HUES48 (cell line): ENCODE results near the gene GP1BB.

ENCODE experiments used
- H3K27ac ChIP-seq: one replicate; pipeline ENCODE4 v1.7.0; 2013; ENCODE audit warnings: low read depth, low read length, inconsistent platforms
- H3K27me3 ChIP-seq: 2 replicates; pipeline ENCODE4 v1.6.1; 2013; ENCODE audit warnings: mild to moderate bottlenecking, low read length; ENCODE audit not compliant: control insufficient read depth, insufficient read depth
- H3K36me3 ChIP-seq: 2 replicates; pipeline ENCODE4 v1.6.1; 2013; ENCODE audit warnings: low read length; ENCODE audit not compliant: control insufficient read depth, insufficient read depth
- H3K4me1 ChIP-seq: 2 replicates; pipeline ENCODE4 v1.6.1; 2013; ENCODE audit warnings: mild to moderate bottlenecking, low read length; ENCODE audit not compliant: control insufficient read depth, insufficient read depth
- H3K4me3 ChIP-seq: 2 replicates; pipeline ENCODE4 v1.5.1; 2013; ENCODE audit warnings: mild to moderate bottlenecking, low read depth, low read length
- H3K9ac ChIP-seq: 2 replicates; pipeline ENCODE4 v1.6.1; 2013; ENCODE audit warnings: mild to moderate bottlenecking, low read depth, low read length, moderate library complexity
- H3K9me3 ChIP-seq: 2 replicates; pipeline ENCODE4 v1.6.1; 2013; ENCODE audit warnings: low read length; ENCODE audit not compliant: control insufficient read depth, insufficient read depth

The GP1BB gene

GRCh38 chr22:19739448-19739895, 16.1 kb downstream of the GP1BB start:
- no peak overlapping the region for H3K27ac ChIP-seq

DNA sequence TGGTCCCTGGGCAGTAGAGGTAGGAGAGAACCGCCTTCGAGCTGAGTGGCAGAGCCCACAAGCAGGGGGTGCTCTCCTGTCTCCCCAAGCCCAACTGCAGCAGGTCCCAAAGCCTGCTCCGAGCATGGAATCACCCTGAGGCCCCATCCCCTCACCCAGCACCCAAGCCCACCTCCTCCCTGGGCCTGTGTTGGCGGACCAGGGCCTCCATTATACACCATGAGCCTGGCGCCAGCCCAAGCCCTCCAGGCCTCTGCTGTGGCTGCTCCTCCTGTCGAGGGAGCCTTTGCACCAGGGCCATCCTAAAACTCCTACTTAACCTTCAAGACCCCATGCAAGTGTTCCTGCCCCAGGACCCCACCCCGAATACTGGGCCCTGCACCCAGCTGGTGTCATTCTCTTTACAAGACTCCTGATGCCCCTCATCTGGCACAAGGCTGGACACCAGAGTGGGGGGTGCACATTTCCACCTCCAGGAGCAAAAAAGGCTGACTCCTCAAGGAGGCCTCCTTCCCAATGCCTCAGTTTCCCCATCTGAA, 16.6 kb downstream of the GP1BB start:
- H3K4me3 ChIP-seq, result no peak overlapping the region
- H3K27me3 ChIP-seq, result no peaks in the 10 kb centered on the region
- no peaks in the 10 kb centered on the region for H3K9me3 ChIP-seq
- H3K4me1 ChIP-seq, result peaks cover 3% of the 10 kb centered on the region; the same call in 1 of the 2 replicates
- no peak overlapping the region for H3K9ac ChIP-seq
- H3K36me3 ChIP-seq, result no peaks in the 10 kb centered on the region
- no peak overlapping the region for H3K27ac ChIP-seq

More at GRCh38 chr22:19739448-19739895, 16.1 kb downstream of the GP1BB start:
- Histone ChIP-seq H3K4me3 (no peak overlapping the region), H3K4me1 (peaks cover 3% of the 10 kb centered on the region; the same call in 1 of the 2 replicates), H3K36me3 (no peaks in the 10 kb centered on the region), H3K27me3 (no peaks in the 10 kb centered on the region), H3K9ac (no peak overlapping the region), H3K9me3 (no peaks in the 10 kb centered on the region)

DNA sequence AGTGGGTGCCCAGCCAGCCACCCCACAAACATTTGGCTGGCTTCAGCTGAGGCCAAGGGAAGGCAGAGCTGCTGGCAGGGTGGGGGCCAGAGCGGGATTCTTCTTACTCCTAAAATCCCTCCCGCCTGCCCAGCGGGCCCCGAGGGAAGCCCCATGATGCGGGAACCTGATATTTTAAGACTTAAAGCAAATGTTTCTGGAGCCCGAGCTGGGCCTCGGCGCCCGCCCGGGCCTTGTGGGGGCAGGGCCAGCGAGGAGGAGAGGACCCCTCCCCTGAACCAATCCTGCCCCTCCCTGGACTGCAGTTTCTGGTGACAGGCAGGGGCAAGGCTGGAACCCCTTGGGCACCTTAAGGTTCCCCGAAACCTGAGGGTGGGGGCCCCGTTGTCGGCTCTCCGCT, 17.2 kb downstream of the GP1BB start:
- no peaks in the 10 kb centered on the region for H3K9me3 ChIP-seq
- peaks cover 3% of the 10 kb centered on the region; the same call in 1 of the 2 replicates for H3K4me1 ChIP-seq
- no peaks in the 10 kb centered on the region for H3K36me3 ChIP-seq
- no peak overlapping the region for H3K4me3 ChIP-seq
- no peaks in the 10 kb centered on the region for H3K27me3 ChIP-seq
- no peak overlapping the region for H3K27ac ChIP-seq
- no peak overlapping the region for H3K9ac ChIP-seq

DNA sequence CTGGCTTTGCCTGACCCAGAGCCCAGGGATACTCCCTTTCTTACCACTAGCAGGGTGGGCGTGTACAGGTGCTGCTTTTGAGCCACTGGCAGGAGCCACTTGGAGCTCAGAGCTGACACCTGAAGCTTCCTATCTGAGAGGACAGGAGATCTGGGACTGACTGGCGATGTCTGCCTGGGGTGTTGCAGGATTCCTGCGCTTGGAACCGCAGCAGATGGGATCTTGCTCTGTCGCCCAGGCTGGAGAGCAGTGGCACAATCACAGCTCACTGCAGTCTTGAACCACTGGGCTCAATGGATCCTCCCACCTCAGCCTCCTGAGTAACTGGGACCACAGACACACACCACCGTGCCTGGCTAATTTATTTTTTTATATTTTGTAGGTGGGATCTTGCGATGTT, 17.7 kb downstream of the GP1BB start:
- H3K9ac ChIP-seq, result no peak overlapping the region
- no peak overlapping the region for H3K4me3 ChIP-seq
- no peak overlapping the region for H3K27ac ChIP-seq
- H3K9me3 ChIP-seq, result no peaks in the 10 kb centered on the region
- no peaks in the 10 kb centered on the region for H3K27me3 ChIP-seq
- no peaks in the 10 kb centered on the region for H3K36me3 ChIP-seq
- peaks cover 3% of the 10 kb centered on the region; the same call in 1 of the 2 replicates for H3K4me1 ChIP-seq

- Histone ChIP-seq H3K27me3 (no peaks in the 10 kb centered on the region), H3K9me3 (no peaks in the 10 kb centered on the region), H3K27ac (no peak overlapping the region), H3K4me3 (no peak overlapping the region), H3K36me3 (no peaks in the 10 kb centered on the region), H3K4me1 (no peaks in the 10 kb centered on the region; the same call in 1 of the 2 replicates), H3K9ac (no peak overlapping the region)
Measured at GRCh38 chr22:19742160-19743066, 19.1 kb downstream of the GP1BB start.

DNA sequence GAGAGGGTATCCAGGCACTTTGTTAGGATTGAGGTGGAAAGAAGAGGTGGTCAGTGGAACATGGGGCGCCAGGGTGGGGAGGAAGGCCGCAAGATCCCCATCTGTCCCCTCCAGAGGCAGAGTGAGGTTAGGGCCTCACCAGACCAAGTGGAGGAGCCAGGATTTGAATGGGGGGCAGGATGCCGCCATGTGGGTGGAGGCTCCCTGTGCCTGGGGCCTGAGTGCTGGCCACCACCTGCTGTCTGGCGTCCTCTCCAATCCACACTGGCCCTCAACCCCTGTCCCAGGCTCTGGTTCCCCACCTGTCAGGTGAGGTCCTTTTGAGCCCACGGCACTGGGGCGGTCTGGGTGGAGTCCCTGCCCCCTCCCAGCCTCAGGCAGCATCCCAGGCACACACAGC, 19.7 kb downstream of the GP1BB start:
- Histone ChIP-seq H3K9ac (no peak overlapping the region), H3K4me1 (no peaks in the 10 kb centered on the region; the same call in 1 of the 2 replicates), H3K9me3 (no peaks in the 10 kb centered on the region), H3K27me3 (no peaks in the 10 kb centered on the region), H3K36me3 (no peaks in the 10 kb centered on the region), H3K4me3 (no peak overlapping the region), H3K27ac (no peak overlapping the region)

DNA sequence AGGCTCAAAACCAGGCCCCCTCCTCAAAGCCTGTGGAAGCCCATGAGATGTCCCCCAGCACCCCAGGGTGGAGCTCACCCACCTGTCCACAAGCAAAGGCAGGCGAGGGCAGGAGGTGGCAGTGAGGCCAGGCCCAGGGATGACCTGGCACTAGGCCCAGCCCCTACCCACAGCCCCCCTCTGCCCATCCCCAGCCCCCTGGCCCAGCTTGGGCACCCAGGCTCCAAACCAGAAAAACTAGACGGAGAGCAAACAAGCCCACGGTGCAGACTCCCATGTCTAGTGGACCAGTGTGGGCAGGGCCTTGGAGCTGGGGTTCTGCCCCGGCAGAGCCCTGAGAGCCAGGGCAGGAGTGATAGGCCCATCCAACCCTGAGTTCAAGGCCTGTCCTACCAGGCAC, 20.3 kb downstream of the GP1BB start:
- Histone ChIP-seq H3K4me3 (no peak overlapping the region), H3K9ac (no peak overlapping the region), H3K36me3 (no peaks in the 10 kb centered on the region), H3K9me3 (no peaks in the 10 kb centered on the region), H3K27ac (no peak overlapping the region), H3K27me3 (0 out of 2 replicates have a peak, but pooled peaks cover under 1% of the 10 kb centered on the region), H3K4me1 (no peaks in the 10 kb centered on the region; the same call in 1 of the 2 replicates)

DNA sequence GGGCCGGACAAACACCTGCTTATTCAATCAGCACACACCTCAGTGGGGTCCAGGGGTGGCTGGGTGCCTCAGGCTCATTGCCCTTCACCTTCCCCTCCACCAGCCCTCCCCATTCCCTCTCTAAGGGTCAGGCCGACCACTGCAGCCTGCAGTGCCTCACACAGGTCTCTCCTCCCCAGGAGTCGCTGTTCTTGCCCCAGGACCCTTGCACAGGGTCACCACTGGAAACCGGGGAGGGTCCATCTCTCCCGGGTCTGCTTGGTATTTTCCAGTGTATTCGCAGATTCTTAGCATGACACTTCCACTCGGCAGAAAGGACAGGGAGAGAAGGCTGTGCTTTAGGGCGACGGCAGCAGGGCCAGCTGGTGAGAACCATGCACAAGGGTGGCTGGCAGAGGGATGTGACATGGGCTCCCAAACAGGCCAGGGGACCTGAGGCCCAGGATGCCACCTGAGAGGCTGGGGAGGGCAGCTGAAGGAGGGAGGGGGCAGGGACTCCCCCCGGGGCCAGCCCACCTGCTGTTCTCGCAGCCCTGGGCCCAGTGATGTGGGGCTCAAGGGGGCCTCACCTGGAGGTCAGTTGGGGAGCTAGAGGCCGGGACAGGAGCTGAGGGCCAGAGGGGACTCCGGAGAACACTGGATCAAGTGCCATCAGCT, 21.1 kb downstream of the GP1BB start:
- H3K4me3 ChIP-seq, result no peak overlapping the region
- no peaks in the 10 kb centered on the region; the same call in 1 of the 2 replicates for H3K4me1 ChIP-seq
- H3K27me3 ChIP-seq, result peaks cover 7% of the 10 kb centered on the region; the same call in 1 of the 2 replicates
- H3K9ac ChIP-seq, result no peak overlapping the region
- no peaks in the 10 kb centered on the region for H3K36me3 ChIP-seq
- no peaks in the 10 kb centered on the region for H3K9me3 ChIP-seq
- H3K27ac ChIP-seq, result no peak overlapping the region

DNA sequence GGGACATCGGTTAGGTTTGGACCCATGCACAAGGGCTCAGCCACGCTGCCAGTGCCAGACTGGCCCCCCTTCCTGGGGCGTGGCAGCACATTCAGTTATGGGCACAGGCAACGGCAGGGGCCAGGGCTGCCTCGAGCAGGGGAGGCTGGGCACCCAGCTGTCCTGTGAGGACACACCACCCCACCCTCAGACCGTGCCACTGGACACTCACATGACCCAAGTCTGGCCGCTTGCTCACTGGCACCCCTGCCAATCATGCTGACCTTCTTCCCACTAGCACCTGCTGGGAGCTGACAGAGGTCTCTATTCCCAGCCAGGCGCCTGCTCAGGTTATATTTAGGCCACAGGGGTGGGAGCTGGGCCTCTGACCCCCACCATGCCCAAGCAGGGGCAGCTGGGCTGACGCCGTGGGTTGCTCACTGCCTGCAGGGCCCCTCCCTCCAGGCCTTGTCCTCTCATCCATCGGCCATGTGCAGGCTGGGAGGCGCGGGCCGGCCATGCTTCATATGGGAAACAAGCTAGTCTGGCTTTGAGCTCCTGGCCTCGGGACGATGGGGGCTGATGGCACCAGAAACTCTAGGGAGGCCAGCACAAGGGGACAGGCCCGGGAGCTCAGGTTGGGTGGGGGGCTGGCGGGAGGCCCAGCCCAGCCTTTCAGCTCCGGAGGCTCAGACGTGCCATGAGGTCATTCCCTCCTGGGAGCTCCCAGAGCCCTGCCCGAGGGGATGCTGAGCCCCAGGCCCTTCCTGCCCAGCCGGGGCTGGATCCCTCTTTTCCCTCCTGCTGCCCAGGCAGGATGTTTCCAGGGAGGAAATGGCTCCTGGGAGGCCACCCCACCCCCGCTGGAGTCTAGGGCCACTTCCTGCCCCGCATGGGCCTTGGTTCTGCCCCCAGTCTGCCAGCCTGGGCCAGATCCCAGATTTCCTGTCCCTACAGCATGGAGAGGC, 22.1 kb downstream of the GP1BB start:
- Histone ChIP-seq H3K9ac (no peak overlapping the region), H3K9me3 (no peaks in the 10 kb centered on the region), H3K4me3 (no peak overlapping the region), H3K36me3 (no peaks in the 10 kb centered on the region), H3K27me3 (peaks cover 7% of the 10 kb centered on the region; the same call in 1 of the 2 replicates), H3K27ac (no peak overlapping the region), H3K4me1 (no peaks in the 10 kb centered on the region; the same call in 1 of the 2 replicates)

DNA sequence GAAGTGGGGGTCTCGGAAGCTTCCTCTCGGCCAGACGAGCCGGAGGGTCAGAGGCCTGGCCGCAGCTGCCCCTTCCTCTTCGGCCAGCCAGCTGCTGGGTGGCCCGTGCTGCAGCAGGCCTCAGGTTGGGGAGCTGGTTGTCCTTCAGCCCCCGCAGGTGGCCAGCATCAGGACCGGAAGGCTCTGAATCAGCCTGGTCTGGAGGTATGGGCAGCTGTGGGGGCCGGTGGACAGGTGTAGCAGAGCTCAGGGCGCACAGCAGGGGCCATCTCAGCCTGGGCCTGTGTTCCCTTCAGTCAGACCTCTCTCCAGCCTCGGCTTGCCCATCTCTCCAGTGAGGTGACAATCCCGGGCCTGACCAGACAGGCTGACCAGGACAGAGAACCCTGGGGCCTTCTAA, 23.4 kb downstream of the GP1BB start:
- peaks cover 11% of the 10 kb centered on the region for H3K27me3 ChIP-seq
- peaks cover 4% of the 10 kb centered on the region; the same call in 1 of the 2 replicates for H3K4me1 ChIP-seq
- H3K36me3 ChIP-seq, result no peaks in the 10 kb centered on the region
- H3K4me3 ChIP-seq, result no peak overlapping the region
- H3K27ac ChIP-seq, result no peak overlapping the region
- no peaks in the 10 kb centered on the region for H3K9me3 ChIP-seq
- no peak overlapping the region for H3K9ac ChIP-seq
